SKM-1 (cell line): Measurements from ENCODE around the gene ALDH3A1.
A peak's percentile ranks its signal among the peaks of the same experiment; 100 is the strongest.

Source experiments
- DNase-seq: peaks from one replicate; lab custom pipeline; 2025; ENCODE audit not compliant: unreplicated experiment; lab: John Stamatoyannopoulos, UW

Gene ALDH3A1

DNA sequence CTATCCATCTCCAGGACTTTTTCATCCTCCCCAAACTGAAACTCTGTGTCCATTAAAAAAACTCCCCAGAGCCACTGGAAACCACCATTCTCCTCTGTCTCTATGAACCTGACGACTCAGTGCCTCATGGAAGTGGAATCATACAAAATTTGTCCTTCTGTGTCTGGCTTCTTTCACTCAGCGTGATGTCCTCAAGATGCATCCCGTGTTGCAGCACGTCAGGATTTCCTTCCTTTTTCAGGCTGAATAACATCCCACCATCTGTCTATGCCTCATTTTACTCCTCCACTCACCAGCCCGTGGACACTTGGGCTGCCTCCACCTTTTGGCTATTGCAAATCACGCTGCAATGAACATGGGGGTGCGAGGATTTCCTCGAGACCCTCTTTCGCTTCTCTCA lies 12.6 kb upstream of the ALDH3A1 start:
- DNase-seq, result no peak

DNA sequence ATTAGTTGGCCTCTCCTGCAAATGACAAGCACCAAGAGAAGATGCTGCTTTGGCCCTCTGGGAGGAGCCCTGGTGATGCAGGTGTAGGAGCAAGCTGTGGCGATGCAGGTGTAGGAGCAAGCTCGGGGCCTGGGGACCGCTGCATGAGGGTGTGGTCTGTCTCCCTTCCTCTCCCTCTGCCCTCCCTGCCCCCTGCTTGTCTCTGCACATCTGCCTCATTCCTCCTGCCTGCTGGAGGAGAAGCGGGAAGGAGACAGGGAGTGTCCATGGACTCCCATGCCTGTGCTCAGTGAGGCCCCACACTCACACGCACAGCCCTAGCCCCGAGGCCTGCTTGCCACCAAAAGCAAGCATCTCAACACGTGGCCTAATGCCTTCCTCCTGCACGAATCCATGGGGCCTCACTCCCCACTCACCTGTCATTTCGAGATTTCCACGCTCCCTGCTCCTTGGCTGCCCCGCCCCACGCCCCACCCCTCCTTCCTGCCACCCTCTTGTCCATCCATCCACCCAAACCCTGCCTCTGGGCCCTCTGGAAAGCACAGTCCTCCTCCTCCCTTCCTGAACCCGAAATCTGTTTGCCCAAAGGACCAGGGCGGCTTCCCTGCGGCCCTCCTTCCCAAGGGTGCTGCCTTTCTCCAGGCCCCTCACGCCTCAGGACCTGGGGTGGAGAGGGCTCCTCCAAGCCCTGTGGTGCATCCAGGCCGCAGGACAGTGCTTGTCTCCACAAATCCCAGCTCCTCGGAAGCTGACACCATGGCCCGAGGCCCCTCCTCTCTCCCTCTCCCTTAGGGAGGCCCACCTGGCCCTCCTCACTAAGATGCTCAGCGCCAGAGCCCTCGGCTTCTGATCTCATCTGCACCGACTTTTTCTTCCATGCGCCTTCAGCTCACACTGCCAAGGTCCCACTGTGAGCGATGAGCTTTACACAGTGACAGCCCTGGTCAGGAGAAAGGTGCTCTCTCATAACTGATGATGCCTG lies 11.8 kb upstream of the ALDH3A1 start:
- DNase-seq, result no peak

DNA sequence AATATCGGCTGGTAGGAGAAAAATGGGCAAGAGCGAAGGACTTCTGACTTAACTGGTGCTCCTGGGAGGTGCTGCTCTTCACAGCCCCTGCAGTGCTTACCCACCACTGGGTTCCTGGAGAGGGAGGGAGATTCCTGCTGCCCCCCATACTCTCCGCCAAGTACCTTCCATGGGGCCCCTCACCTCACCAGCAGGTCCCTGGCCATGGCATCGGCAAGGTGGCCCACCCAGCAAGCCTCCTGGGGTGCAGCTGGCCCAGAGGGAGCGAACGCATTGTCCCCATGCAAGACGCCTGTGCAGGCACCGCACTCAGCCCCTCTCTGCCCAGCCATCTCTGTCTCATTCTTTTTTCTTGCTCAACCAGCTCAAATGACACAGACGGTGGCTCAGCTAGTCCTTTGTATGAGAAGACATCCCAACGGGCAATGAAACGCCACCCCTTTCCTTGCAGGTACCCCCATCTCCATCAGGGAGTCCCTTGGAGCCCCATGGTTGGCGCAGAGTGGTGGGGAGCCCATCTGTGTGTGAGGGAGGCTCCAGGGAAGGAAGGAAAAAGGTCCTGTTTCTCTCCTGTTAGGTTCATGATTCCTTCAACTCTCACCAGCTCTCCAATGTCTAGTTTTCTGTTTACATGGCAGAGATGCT lies 9.6 kb upstream of the ALDH3A1 start:
- DNase-seq, result no peak

DNA sequence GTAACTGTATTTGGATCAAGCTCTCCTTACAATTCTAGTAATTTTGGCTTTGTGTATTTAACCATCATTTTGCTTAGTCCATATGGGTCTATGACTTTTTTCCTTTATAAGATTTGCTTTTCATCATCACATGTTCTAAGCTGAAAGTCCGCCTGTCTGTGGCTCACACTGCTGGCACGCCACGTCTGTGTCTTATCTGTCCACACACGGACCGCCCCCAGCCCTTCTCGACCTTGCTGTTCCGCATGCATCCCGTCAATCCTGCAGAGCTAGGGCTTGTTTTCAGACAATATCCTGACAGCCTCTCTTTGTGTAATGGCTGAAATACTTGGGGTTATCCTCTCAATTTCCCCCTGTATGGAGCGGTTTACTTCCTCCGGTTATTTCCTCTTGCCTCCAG lies 8.4 kb upstream of the ALDH3A1 start:
- no peak for DNase-seq

DNA sequence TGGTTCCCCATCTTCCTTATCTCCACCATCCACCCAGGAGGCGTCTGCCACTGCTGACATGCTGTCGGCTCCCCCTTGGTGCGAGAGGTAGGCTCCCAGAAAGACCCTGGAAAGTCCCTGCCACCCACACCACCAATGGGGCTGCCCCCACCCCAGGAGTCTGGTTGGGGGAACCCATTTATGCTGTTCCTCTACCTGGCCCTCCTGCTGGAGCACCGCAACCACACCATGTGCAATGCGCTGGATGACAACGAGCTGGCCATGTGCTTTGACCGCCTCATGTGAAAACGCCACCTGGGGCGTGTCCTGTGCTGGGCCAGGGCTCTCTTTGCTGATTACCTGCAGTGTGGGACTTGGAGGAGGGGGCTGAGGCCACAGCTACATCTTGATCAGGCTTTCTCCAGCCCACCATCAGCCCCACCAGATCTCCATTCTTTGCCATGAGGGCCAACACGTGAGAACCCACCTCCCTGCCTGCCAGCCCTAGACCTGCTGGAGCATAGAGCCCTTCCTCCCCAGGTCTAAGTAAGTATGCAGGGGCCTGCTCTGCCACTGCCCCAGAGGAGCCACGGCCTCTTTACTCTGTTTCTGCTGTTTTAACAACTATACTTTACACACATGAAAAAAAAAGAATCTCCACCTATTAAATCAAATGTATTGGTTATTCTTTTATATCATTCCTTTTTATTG lies 7.9 kb upstream of the ALDH3A1 start:
- no peak for DNase-seq

DNA sequence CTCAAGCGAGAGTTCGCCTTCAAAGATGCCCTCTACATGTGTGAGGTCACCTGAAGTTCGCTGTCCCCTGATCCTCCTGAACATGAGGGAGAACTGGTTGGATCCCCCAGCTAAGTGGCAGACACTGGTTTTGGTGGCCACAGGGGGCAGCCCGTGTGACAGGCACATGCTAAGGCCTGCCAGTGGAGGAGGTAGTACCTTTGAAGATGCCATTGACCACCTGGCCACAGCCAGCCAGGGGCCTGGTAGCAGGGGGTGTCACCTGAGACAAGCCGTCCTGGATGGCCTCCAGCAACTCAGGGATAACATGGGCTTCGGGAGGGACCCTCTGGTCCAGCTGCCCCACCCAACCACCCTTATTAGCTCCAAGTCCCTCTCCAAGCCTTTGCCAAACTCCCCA lies 7.3 kb upstream of the ALDH3A1 start:
- no peak for DNase-seq

DNA sequence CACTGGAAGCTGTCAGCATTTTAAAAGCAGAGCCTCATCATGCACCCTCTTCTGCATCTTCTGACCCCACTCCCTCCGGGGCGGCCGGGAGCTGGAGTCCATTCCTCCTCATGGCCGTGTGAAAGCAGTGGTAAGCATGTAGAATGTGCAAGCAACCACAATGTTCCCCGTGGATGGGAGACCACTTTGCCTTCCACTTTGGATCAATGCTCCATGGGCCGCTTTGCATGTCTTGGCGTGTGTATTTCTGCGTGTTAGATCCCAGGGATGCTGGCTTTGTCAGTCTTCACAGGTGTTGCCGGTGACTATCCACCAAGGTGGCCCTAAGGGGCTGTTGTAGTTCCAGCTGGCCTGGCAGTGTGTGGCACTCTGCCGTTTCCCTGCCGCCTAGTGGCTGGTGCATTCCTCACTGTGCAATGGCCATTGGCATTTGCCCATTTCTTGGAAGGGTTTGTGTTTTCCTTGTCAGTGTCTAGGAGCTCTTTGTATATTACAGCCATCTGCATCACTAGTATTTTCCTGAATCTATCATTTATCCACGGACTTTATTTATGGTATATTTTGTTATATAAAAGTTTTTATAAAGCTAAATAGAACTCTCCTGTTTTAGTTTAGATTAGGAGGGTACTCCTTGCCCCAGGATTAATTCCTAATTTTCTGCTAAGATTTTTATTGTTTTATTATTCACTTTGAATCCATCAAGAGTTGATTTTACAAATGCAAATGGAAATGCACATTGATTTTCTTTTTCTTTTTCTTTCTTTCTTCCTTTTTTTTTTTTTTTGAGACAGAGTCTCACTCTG lies 5.8 kb upstream of the ALDH3A1 start:
- no peak for DNase-seq

DNA sequence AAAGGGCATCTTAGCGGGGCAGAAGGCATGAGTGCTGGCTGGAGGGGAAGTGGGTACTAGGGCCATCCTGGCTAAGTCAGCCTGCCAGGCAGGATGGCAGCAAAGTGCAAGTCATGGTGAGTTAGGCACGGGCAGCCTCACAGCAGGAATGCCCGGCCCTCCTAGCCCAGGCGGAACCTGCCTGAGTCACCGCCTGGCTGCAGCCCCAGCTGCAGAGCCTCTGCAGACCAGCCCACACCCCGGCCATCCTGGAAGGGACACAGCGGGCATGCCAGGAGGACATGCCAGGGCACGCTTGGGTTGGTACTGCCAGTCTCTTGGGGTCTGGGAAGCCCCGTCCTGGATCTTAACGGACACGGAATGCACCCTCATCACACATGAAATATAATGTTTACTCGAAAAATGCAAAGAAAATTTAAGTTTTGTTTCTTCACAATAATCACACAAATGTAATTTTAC lies 5.0 kb upstream of the ALDH3A1 start:
- DNase-seq, result no peak

DNA sequence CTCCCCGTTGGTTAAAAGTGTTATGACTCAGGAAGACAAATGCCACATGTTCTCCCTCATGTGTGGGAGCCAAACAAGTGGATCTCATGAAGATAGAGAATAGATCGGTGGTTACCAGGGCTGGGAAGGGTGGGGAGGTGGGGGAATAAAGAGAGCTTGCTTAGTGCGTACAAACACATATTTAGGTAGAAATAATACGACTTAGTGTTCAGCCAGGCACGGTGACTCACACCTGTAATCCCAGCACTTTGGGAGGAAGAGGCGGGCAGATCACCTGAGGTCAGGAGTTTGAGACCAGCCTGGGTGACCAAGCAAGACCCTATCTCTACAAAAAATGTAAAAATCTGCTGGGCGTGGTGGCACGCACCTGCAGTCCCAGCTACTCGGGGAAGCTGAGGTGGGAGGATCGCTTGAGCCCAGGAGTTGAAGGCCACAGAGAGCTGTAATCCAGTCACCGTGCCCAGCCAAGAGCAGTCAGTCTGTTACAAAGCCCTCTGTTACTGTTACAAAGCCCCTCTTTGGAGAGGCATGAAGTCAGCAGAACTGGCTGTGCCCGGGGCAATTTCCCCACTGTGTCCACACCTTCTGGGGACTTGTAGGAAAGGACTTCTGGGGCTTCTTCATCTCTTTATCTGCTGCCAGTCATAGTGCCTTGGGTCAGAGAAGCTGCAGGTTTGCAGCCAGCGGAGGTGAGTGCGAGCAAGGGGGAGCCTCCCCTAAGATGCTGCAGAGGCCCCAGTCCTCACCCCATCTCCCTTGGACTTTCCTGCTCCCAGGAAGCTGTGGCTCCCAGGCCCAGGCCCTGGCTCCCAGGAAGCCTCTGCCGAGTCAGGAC lies 4.3 kb upstream of the ALDH3A1 start:
- no peak for DNase-seq

DNA sequence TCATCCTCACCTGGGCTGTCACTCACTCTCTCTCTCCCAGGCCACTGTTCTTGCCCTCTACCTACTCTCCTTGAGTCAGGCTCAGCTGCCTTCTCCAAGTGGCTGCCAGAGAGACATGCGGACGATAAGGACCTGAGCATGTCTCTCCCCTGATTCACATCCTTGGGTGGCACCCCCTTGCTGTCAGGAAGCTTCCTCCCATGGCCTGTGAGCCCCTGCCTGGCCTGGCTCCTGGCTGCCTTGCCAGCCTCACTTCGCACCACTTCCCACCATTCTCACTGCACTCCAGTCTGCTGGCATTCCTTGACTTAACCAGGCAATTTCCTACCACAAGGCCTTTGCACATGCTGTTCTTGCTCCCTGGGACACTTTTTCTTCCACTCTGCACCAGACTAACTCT lies 2.7 kb upstream of the ALDH3A1 start:
- DNase-seq, result no peak

DNA sequence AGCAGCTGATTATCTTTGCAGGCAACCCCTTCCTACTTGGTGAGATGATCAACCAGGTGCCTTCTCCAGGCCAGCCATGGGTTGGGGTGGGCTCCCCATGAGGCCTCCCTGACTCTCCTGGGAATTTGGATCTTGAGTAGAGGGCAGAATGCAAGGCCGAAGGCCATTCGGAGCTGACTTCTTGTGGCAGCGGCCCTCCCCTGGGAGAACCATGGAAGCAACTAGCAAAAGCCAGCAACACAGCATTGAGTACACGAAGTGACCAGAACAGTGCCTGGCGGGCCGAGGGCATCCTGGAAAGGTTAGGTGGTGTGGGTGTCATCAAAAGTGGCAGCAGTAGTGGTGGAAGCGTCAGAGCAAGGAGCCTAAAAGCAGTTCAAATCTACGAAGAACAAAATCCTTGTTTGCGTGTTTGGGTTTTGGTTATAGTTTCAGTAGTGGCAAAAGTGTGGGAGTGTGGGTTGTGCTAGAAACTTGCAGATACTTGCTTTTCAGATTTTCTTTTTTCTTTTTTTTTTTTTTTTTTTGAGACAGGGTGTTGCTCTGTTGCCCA lies 2.0 kb upstream of the ALDH3A1 start:
- no peak for DNase-seq

DNA sequence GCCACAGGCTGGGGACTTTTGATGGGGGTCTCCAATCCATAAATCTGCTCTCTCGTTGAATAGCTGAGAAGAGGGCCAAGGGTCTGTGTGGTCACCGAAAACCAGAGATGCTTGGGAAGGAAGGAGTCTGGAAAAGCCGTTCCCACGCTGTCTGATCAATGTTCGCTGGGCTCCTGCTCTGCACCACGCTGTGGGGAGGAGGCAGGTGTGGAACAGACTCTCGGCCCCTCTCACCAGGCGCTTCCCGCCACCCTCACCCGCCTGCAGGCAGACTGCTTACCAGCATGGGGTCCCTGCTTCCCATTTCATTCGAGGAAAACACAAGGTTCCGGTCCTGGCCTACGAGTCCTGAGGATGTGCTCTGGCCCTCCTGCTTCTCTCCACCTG lies 702 bp upstream of the ALDH3A1 start:
- DNase-seq, result no peak

DNA sequence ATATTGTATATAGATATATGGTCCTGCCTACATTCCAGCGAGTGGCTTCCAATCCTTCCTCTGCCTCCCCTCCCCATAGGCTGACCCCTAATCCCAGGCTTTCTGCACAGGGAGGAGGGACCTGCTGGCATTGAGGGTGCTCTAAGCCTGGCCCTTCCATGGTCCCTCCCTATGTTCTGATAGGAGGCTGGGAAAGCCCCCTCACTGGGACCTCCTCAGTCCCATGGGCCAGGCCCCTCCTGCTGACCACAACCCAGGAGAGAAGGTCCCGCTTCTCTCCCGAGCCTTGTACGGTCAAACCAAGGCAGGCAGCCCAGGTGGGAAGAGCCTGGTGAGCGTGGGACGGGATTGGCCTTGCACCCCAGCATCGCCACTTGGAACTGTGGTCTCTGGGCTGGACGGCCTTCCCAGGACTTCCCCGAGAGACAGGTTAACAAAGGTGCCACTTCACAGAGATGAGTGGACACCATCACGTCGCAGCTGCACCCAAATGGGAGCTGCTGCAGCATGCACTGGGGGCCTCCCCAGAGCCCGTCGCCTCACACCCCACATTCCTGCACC lies 859 bp downstream of the ALDH3A1 start:
- DNase-seq, result no peak

DNA sequence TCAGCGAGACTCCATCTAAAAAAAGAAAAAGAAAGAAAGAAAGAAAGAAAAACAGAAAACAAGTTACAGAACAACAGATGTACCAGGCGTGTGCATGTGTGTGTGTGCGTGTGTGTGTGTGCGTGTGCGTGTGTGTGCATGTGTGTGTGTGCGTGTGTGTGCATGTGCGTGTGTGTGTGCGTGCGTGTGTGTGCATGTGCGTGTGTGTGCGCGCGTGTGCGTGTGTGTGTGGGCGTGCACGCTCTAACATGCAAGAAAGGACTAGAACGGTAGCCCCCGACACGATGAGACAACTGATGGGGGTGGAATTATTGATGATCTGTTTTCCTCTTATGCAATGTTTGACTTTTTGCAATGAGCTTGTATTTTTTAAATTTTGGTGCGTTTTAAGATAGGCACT lies 1.6 kb downstream of the ALDH3A1 start:
- DNase-seq, result no peak

DNA sequence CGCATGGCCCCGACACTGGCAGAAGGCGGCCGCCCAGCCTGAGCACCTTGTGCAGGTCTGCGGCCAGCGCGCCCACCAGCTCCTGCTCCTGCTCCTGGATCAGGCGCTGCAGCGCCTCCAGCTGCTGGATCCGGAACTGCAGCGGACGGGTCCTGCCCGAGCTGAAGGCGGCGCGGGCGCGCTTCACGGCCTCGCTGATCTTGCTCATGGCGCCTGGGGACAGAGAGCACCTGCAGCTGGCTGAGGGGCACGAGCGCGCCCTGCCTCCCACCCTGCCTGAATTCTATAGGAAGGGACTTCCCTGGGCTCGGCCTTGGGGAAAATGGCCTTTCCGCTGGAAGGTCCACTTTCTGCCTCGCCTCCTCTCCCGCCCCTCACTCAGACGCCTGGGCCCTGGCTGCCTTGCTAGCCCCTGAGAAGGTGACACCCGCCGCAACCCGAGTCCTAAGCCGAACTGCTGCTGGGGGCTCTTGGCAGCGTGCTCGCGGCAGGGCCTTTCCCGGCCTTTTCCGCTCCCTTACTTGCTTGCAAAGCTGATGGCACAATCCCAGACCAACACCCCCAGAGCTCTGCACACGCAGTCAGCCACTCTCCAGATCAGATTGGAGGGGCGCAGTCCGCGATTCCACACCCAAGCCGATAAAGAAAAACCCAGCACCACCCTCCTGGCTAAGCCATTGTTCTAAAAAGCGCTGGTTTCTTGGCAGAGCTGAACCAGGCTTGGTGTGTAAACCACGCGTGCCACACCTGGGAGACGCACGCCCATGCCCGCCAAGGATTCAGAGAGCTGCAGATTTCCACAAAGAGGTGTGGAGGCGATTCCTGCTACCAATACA lies 3.0 kb downstream of the ALDH3A1 start:
- DNase-seq, result peak; percentile 40

DNA sequence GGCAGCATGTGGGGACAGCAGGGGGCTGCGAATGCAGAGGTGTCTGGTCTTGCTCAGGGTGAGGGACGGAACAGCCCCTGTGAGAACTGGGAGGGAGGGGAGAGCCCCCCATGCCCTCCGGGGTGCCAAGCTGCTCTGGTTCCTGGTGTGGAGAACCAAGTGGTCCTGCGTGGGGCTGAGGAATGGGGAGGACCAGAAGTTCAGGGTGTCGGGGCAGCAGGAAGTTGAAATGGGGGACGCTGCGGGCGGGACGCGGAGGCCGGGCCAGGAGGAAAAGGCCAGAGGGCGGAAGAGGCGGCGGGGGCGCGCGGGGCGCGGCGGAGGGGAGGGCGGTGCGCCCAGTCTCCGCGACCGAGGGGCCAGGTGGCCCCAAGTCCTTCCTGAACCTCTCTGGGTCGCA lies 3.6 kb downstream of the ALDH3A1 start:
- DNase-seq, result no peak

DNA sequence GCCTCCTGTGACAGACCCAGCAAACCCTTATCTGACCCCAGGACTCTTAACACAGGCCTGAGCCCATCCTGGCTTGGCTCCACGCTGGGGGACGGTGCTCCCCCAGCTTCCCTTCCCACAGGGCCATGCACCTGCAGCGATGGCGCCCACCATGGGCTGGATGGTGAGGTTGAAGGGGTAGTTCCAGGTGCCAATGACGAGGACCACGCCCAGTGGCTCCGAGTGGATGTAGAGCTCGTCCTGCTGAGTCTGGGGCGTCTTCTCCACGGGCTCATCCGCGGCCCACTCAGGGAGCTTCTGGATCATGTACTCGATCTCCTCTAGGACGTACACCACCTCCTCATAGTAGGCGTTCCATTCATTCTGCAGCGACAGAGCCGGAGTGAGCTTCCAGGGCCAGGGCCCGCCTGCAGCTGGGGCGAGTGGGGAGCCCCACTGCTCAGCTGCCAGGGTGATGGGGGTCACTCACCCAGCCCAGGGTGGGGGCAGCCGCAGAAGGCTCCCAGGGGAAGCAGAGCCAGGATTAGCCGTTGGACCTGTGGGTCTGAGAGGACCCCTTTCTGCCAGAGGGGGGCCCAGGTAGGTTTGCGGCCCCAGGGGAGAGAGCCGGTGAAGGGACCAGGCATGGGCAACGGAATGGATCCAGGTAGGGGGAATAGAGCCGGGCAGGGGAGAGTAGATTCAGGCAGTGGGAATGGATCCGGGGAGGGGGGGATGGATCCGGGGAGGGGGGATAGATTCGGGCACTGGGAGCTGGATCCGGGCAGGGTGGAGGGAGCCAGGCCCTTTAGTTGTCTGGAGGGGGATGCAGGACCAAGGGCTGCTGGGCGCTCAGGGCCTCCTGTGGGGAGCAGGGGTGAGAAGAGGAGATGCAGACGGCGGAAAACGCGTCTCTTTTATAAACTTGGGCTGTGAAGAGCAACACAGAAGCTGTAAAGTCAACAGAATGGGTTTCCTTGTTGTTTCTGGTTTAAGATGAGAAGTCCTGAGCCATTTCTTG lies 4.7 kb downstream of the ALDH3A1 start:
- DNase-seq, result no peak
